K562 (cell line): ENCODE data around the gene FTH1. TPM values are rescaled to one million over a fixed set of nuclear protein-coding genes. Genes with fewer than 3 reads are reported as not detected.

Source experiments
- GATAD2B ChIP-seq: fragments of 450-650 bp; IDR thresholded peaks from 2 replicates; pipeline ENCODE4 v1.6.1; 2017; ENCODE audit warnings: mild to moderate bottlenecking, borderline replicate concordance
- HSF4 ChIP-seq: fragments of 250-450 bp; sonication (Bioruptor Pico); IDR thresholded peaks from 2 replicates; pipeline ENCODE4 v2.1.2; 2022; ENCODE audit warnings: mild to moderate bottlenecking, moderate library complexity, borderline replicate concordance
- LEF1 ChIP-seq: fragments of 450-650 bp; IDR thresholded peaks from 2 replicates; pipeline ENCODE4 v1.6.1; 2016; ENCODE audit warnings: mild to moderate bottlenecking
- NKRF ChIP-seq: fragments of 450-650 bp; IDR thresholded peaks from 2 replicates; pipeline ENCODE4 v1.6.1; 2016; ENCODE audit warnings: borderline replicate concordance
- PBX2 ChIP-seq, 2 experiments: IDR thresholded peaks in 1 of 2; conservative IDR thresholded peaks in 1 of 2; 2 replicates each; pipeline ENCODE4 v1.6.1; 2016; ENCODE audit warnings: low read depth in 2 of 2, mild to moderate bottlenecking in 1 of 2, missing compliant biosample characterization in 1 of 2, missing genetic modification characterization in 1 of 2, moderate library complexity in 1 of 2
- PHTF2 ChIP-seq: fragments of 250-450 bp; sonication (Bioruptor Pico); IDR thresholded peaks from 2 replicates; pipeline ENCODE4 v1.5.0; 2021; ENCODE audit warnings: mild to moderate bottlenecking
- TRIM25 ChIP-seq: fragments of 450-650 bp; IDR thresholded peaks from 2 replicates; pipeline ENCODE4 v1.7.0; 2016; ENCODE audit warnings: borderline replicate concordance
- polyA plus RNA-seq, 8 experiments: library from polyadenylated mRNA; depleted of rRNA in 4 of 8; stranded (reverse) in 5 of 8; unstranded in 3 of 8; fragments of >200 nt; fragmentation: Nextera tagmentation in 2 of 8; fragmentation: Illumina TruSeq in 1 of 8; extraction: Ambion mirVana in 2 of 8; extraction: Trizol in 1 of 8; gene quantifications; 2 replicates each; pipeline versions ENCODE4 v1.2.1 to v1.2.3, GENCODE V29; 2011 to 2014; ENCODE audit warnings: inconsistent platforms in 1 of 8, missing spikeins in 1 of 8
- total RNA-seq, 7 experiments: library from RNA; depleted of rRNA in 6 of 7; stranded (reverse); fragments of >200 nt in 6 of 7; fragmentation: Illumina TruSeq in 2 of 7; extraction: Trizol in 2 of 7; gene quantifications; 2 replicates each; pipeline versions ENCODE4 v1.2.1 to v1.2.3, GENCODE V29; 2011 to 2021; ENCODE audit warnings: low replicate concordance in 1 of 7
- TF ChIP-seq, protein P1 (sequence below), 2 experiments: fragments of 200-800 bp in 1 of 2; sonication (Bioruptor generic) in 1 of 2; sonication (generic) in 1 of 2; formaldehyde crosslinking in 1 of 2; IDR thresholded peaks in 1 of 2; conservative IDR thresholded peaks in 1 of 2; 2 replicates each; pipeline versions ENCODE4 v1.5.0 to v1.6.1; 2016 to 2020; ENCODE audit warnings: missing compliant biosample characterization in 1 of 2, missing genetic modification characterization in 1 of 2, missing genetic modification reagents in 1 of 2
- TF ChIP-seq, protein P2 (sequence below): fragments of 250-450 bp; sonication (Bioruptor Pico); IDR thresholded peaks from 2 replicates; pipeline ENCODE4 v1.5.0; 2021; ENCODE audit warnings: mild to moderate bottlenecking, borderline replicate concordance
- TF ChIP-seq, protein P3 (sequence below), 2 experiments: fragments of 150-350 bp in 1 of 2; IDR thresholded peaks; 2 replicates each; pipeline ENCODE4 v1.6.1; 2012 to 2016; ENCODE audit warnings: low read depth in 2 of 2, low read length in 2 of 2, mild to moderate bottlenecking in 1 of 2, moderate library complexity in 1 of 2

Gene FTH1
- total and polyA plus RNA-seq, 9 of the 15 experiments (the other 6 are each of a cell fraction or from before 2014, with no cell fraction given), result 370 to 3,146 (median 802) TPM

DNA sequence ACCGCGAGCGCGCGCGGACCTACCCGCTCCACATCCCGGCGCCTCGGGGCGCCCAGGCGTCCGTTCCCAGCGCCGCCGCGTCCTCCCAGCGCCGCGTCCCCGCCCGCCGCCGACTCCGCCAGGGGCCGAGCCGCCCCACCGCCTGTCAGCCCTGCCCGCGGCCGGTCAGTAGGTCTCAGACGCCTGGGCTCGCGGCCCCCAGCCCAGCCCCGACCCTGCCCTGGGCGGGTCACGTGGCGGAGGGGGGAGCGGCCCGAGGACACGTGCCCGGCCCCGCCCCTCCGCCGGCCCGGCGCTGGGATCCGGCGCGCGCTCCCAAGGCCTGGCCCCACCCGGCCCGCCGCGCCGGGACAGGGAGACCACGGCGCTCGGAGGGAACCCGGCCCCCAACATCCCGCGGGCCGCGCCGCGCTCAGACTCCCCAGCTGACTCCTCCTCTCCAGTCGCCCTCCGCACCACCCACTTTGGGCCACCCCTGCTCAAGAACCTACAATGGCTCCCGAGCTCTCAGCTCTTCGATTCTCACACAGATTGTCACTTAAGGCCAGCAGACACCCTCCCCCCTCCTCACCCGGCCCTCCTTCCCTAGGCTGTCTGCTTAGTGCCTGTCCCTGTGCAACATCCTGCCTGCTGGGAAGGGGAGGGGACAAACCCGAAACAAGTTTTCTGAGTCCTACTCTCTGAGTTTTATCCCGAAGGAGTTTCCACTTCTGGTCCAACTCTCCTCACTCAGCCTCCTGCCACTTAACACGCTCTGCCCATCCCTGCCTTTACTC lies 49.9 kb downstream of the FTH1 start, which contains the start of gene RAB3IL1 (continued):
- TF ChIP-seq, protein P1, sequence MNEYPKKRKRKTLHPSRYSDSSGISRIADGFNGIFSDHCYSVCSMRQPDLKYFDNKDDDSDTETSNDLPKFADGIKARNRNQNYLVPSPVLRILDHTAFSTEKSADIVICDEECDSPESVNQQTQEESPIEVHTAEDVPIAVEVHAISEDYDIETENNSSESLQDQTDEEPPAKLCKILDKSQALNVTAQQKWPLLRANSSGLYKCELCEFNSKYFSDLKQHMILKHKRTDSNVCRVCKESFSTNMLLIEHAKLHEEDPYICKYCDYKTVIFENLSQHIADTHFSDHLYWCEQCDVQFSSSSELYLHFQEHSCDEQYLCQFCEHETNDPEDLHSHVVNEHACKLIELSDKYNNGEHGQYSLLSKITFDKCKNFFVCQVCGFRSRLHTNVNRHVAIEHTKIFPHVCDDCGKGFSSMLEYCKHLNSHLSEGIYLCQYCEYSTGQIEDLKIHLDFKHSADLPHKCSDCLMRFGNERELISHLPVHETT (CRISPR knock-in tag; conservative IDR thresholded peaks at IDR 0.05 in 1 of 2, IDR thresholded peaks at IDR 0.05 in 1 of 2), result no peak
- TF ChIP-seq, protein P2, sequence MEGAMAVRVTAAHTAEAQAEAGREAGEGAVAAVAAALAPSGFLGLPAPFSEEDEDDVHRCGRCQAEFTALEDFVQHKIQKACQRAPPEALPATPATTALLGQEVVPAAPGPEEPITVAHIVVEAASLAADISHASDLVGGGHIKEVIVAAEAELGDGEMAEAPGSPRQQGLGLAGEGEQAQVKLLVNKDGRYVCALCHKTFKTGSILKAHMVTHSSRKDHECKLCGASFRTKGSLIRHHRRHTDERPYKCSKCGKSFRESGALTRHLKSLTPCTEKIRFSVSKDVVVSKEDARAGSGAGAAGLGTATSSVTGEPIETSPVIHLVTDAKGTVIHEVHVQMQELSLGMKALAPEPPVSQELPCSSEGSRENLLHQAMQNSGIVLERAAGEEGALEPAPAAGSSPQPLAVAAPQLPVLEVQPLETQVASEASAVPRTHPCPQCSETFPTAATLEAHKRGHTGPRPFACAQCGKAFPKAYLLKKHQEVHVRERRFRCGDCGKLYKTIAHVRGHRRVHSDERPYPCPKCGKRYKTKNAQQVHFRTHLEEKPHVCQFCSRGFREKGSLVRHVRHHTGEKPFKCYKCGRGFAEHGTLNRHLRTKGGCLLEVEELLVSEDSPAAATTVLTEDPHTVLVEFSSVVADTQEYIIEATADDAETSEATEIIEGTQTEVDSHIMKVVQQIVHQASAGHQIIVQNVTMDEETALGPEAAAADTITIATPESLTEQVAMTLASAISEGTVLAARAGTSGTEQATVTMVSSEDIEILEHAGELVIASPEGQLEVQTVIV (CRISPR knock-in tag), result no peak
- TF ChIP-seq, protein P3, sequence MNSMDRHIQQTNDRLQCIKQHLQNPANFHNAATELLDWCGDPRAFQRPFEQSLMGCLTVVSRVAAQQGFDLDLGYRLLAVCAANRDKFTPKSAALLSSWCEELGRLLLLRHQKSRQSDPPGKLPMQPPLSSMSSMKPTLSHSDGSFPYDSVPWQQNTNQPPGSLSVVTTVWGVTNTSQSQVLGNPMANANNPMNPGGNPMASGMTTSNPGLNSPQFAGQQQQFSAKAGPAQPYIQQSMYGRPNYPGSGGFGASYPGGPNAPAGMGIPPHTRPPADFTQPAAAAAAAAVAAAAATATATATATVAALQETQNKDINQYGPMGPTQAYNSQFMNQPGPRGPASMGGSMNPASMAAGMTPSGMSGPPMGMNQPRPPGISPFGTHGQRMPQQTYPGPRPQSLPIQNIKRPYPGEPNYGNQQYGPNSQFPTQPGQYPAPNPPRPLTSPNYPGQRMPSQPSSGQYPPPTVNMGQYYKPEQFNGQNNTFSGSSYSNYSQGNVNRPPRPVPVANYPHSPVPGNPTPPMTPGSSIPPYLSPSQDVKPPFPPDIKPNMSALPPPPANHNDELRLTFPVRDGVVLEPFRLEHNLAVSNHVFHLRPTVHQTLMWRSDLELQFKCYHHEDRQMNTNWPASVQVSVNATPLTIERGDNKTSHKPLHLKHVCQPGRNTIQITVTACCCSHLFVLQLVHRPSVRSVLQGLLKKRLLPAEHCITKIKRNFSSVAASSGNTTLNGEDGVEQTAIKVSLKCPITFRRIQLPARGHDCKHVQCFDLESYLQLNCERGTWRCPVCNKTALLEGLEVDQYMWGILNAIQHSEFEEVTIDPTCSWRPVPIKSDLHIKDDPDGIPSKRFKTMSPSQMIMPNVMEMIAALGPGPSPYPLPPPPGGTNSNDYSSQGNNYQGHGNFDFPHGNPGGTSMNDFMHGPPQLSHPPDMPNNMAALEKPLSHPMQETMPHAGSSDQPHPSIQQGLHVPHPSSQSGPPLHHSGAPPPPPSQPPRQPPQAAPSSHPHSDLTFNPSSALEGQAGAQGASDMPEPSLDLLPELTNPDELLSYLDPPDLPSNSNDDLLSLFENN (IDR thresholded peaks at IDR 0.05; ENCODE audit: low read depth in 2 of 2, low read length in 2 of 2), result no peak
- TF ChIP-seq GATAD2B, result peak; percentile 91
- TF ChIP-seq PBX2 (CRISPR knock-in tag; IDR thresholded peaks at IDR 0.05; ENCODE audit: low read depth), result no peak
- no peak for TF ChIP-seq PBX2 (tag; conservative IDR thresholded peaks at IDR 0.05; ENCODE audit: low read depth)
- TF ChIP-seq NKRF, result peak; percentile 64; the same call in 1 of the 2 replicates
- no peak for TF ChIP-seq TRIM25
- no peak for TF ChIP-seq LEF1
- no peak for TF ChIP-seq HSF4 (CRISPR knock-in tag)
- no peak for TF ChIP-seq PHTF2 (CRISPR knock-in tag)
